ENCODE data around the gene AEBP1.

The AEBP1 gene

GRCh38 chr7:44101303-44101965, 2.7 kb upstream of the AEBP1 start:
- no peak for DNase-seq (ENCODE audit: low read depth)
- H3K4me3 ChIP-seq (ENCODE audit: low read depth, low read length), result no peak overlapping the region
- TF ChIP-seq CTCF (IDR thresholded peaks at IDR 0.05; ENCODE audit: control insufficient read depth, extremely low read depth, insufficient read depth), result no peak

DNA sequence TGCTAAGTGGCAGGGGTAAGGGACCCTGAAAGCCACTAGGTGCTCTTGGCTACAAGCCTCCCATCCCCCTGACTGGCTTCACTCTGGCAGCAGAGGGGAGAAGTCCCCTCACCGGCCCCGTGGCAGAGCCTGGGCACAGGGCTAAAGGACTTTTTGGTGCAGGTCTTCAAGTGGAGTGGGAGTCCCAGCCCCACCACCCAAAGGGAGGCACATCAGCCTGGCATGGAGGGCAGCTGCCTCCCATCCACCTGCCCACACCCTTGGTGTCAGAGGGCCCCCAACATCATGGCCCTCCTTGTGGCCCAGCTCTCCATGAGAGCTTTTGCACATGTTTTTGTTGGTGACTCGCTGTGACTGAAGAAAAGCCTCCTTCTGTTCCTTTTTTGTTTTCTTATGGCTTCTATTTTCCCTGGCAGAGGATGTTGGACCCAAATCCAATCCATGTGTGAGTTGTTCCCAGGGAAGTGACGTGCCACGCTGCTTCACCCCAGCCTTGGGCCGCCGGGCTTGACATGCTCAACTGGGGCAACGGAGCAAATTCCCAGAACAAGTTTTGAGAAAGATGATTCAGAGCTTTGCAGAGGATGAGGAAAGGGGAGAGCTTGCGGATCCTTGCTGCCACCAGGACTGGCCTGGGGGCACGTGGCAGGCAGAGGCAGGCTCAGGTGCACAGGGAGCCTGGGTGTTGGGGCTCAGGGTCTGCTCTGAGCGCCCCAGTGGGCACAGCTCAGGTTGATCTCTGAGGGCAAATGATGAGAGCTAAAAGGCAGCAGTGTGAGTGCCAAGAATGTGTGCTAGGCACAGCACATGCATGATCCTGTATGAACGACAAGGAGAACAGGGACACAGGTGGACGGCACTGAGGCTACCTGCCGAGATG, 1.9 kb upstream of the AEBP1 start:
- DNase-seq (ENCODE audit: low read depth), result no peak
- TF ChIP-seq CTCF (IDR thresholded peaks at IDR 0.05; ENCODE audit: control insufficient read depth, extremely low read depth, insufficient read depth), result no peak
- H3K4me3 ChIP-seq (ENCODE audit: low read depth, low read length), result no peak overlapping the region

GRCh38 chr7:44102846-44103565, 1.1 kb upstream of the AEBP1 start:
- no peak for DNase-seq (ENCODE audit: low read depth)
- no peak overlapping the region for H3K4me3 ChIP-seq (ENCODE audit: low read depth, low read length)

DNA sequence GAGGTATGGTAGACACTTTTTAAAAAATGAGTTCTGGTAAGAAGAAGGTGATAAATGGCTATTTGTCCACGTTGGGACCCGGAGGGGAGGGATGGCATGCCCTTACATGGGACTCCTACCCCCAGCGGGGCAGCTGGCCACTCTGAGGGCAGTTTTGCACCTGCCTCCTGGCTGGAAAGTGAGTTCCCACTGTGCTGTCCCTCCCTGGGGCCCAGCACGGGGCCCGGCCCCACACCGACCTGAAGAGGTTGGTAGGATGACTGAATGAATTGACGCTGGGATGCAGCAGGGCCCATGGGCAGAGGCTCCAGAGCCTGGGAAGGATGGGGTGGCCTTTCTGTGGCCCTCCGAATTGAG, 601 bp upstream of the AEBP1 start:
- no peak for TF ChIP-seq CTCF (IDR thresholded peaks at IDR 0.05; ENCODE audit: control insufficient read depth, extremely low read depth, insufficient read depth)
- no peak overlapping the region for H3K4me3 ChIP-seq (ENCODE audit: low read depth, low read length)
- no peak for DNase-seq (ENCODE audit: low read depth)

More at GRCh38 chr7:44102846-44103565, 1.1 kb upstream of the AEBP1 start:
- no peak for TF ChIP-seq CTCF (IDR thresholded peaks at IDR 0.05; ENCODE audit: control insufficient read depth, extremely low read depth, insufficient read depth)

- no peak for DNase-seq (ENCODE audit: low read depth)
- H3K4me3 ChIP-seq (ENCODE audit: low read depth, low read length), result no peak overlapping the region
- no peak for TF ChIP-seq CTCF (IDR thresholded peaks at IDR 0.05; ENCODE audit: control insufficient read depth, extremely low read depth, insufficient read depth)
Measured at GRCh38 chr7:44104860-44105771, 971 bp downstream of the AEBP1 start.

DNA sequence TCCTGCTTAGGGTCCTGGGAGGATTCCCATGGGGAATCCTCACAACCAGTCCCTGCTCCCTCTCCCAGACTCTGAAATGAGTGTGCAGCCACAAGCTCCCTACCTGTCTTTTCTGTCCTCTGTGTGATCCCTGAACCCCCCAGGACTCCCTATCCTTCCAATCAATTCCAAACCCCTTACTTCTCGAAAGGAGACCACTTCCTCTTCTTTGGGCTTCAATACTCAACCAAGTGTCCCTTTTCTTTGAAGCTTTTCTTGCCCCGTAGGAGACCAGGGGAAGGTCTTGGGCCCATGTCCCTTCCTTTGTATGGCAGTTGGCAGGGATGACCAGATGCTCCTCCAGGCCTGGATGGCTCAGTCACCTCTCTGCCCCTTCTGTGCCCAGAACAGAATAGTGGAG, 1.7 kb downstream of the AEBP1 start:
- no peak for DNase-seq (ENCODE audit: low read depth)
- H3K4me3 ChIP-seq (ENCODE audit: low read depth, low read length), result no peak overlapping the region
- no peak for TF ChIP-seq CTCF (IDR thresholded peaks at IDR 0.05; ENCODE audit: control insufficient read depth, extremely low read depth, insufficient read depth)

Data from LNCaP clone FGC (cell line).